ENCODE results near the gene IRS2. TPM values are rescaled to one million over a fixed set of nuclear protein-coding genes. Genes with fewer than 3 reads are reported as not detected.

The IRS2 gene
- total and polyA plus RNA-seq, 8 donors: 2.8 to 9.8 (median 4.9) TPM

- no peaks in the 10 kb centered on the region for H3K9me3 ChIP-seq
- H3K4me3 ChIP-seq: no peak overlapping the region
- no peak for TF ChIP-seq CTCF (IDR thresholded peaks at IDR 0.05)
- whole genome bisulfite sequencing, 2 donors: 50 to 61% methylated on average over 3 of the region's 3 CpGs
- DNase-seq (no peak), ATAC-seq (no peak), FAIRE-seq (no peak)
- peaks cover 4 to 10% (median 7%) of the 10 kb centered on the region in 3 donors for H3K4me1 ChIP-seq
- H3K27me3 ChIP-seq: no peaks in the 10 kb centered on the region
- no peaks in the 10 kb centered on the region for H3K36me3 ChIP-seq
- intact Hi-C loops (cut with DNase I): no loop called here
- no peak overlapping the region for H3K27ac ChIP-seq
Observed at GRCh38 chr13:109821103-109821502, 34.7 kb upstream of the IRS2 start.

GRCh38 chr13:109819874-109820273 is 33.5 kb upstream of the IRS2 start:
- no peak for DNase-seq
- Histone ChIP-seq H3K27ac (no peak overlapping the region), H3K4me1 (peaks cover 6 to 20% (median 14%) of the 10 kb centered on the region in 3 donors), H3K36me3 (no peaks in the 10 kb centered on the region), H3K4me3 (no peak overlapping the region), H3K27me3 (no peaks in the 10 kb centered on the region), H3K9me3 (no peaks in the 10 kb centered on the region)
- TF ChIP-seq CTCF (IDR thresholded peaks at IDR 0.05): no peak
- ATAC-seq: no peak
- 81 to 85% methylated on average over 6 of the region's 6 CpGs for WGBS, 2 donors
- intact Hi-C loops (cut with DNase I): no loop called here
- FAIRE-seq: no peak

- ATAC-seq: no peak
- DNase-seq: no peak
- no peak for TF ChIP-seq CTCF (IDR thresholded peaks at IDR 0.05)
- Histone ChIP-seq H3K4me1 (peaks cover 6 to 20% (median 14%) of the 10 kb centered on the region in 3 donors), H3K9me3 (no peaks in the 10 kb centered on the region), H3K27me3 (no peaks in the 10 kb centered on the region), H3K27ac (no peak overlapping the region), H3K4me3 (no peak overlapping the region), H3K36me3 (no peaks in the 10 kb centered on the region)
- WGBS, 2 donors: 95% methylated on average over 5 of the region's 5 CpGs
- intact Hi-C loops (cut with DNase I): no loop called here
- FAIRE-seq: no peak
Observed at GRCh38 chr13:109818886-109819285, 32.5 kb upstream of the IRS2 start.

- no peak for TF ChIP-seq CTCF (IDR thresholded peaks at IDR 0.05)
- DNase-seq (no peak), ATAC-seq (no peak), FAIRE-seq (no peak)
- Histone ChIP-seq H3K27ac (no peak overlapping the region), H3K36me3 (no peaks in the 10 kb centered on the region), H3K27me3 (no peaks in the 10 kb centered on the region), H3K4me1 (peaks cover 6 to 20% (median 14%) of the 10 kb centered on the region in 3 donors), H3K4me3 (no peak overlapping the region), H3K9me3 (no peaks in the 10 kb centered on the region)
- intact Hi-C loops (cut with DNase I): no loop called here
- WGBS, 2 donors: 67% methylated on average over 9 of the region's 9 CpGs
Observed at GRCh38 chr13:109817591-109818535, 31.5 kb upstream of the IRS2 start.

DNA sequence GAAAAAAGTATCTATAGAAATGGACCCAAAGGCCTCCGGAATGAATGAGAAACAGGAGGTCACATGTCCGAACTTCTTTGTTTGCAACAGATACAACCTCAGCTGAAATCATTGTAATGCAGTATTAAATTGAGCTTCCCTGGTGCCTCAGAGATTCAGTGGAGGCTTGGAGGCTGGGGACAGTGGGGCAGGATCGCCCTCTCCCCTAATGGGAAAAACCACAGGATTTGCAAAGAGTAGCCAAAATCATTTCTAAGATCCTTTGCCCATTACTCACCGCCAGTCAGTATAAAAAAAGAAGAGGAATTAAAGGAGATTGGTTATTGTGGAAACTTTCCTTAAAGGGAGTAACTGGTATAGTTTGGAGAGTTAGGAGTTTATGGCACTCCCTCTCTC is 30.4 kb upstream of the IRS2 start:
- FAIRE-seq: no peak
- H3K4me1 ChIP-seq: peaks cover 6 to 20% (median 14%) of the 10 kb centered on the region in 3 donors
- peak overlapping the region in 2 of 4 donors; percentile 3 to 47 for H3K27ac ChIP-seq

More for the DNA sequence above, 30.4 kb upstream of the IRS2 start:
- no peak overlapping the region for H3K4me3 ChIP-seq
- H3K9me3 ChIP-seq: no peaks in the 10 kb centered on the region
- ATAC-seq (peak; percentile 21 to 51 (median 41)), DNase-seq (no peak)
- intact Hi-C loops (cut with DNase I): no loop called here
- WGBS, 2 donors: 36 to 43% methylated on average over 4 of the region's 4 CpGs
- no peaks in the 10 kb centered on the region for H3K27me3 ChIP-seq
- TF ChIP-seq CTCF (IDR thresholded peaks at IDR 0.05): no peak
- H3K36me3 ChIP-seq: no peaks in the 10 kb centered on the region

Measured in pancreas (tissue), 10 donors.